ENCODE results near the gene FYCO1. TPM values are rescaled to one million over a fixed set of nuclear protein-coding genes. Genes with fewer than 3 reads are reported as not detected.

Gene FYCO1
- polyA plus RNA-seq, 1 donor (not counting 4 experiments of a cell fraction or from before 2014, with no cell fraction given) = 6.1 TPM

- Histone ChIP-seq H3K4me1 (ENCODE audit: control insufficient read depth, extremely low read depth, insufficient read depth, low read length) (no peaks in the 10 kb centered on the region), H3K4me3 (ENCODE audit: control insufficient read depth in 2 of 3, extremely low read depth in 1 of 3, insufficient read depth in 2 of 3, low read depth in 1 of 3, low read length in 3 of 3) (no peak overlapping the region), H3K27ac (ENCODE audit: control insufficient read depth, insufficient read depth, low read length) (no peak overlapping the region), H4K20me1 (ENCODE audit: control insufficient read depth, extremely low read depth, insufficient read depth, low read length) (no peaks in the 10 kb centered on the region), H3K79me2 (ENCODE audit: control insufficient read depth, insufficient read depth, low read length) (no peaks in the 10 kb centered on the region), H3K9me1 (ENCODE audit: control insufficient read depth, extremely low read depth, insufficient read depth, low read length) (no peaks in the 10 kb centered on the region), H3K9me3 (ENCODE audit: control insufficient read depth, low read depth, low read length) (no peaks in the 10 kb centered on the region), H3K9ac (ENCODE audit: control insufficient read depth, extremely low read depth, insufficient read depth, low read length) (no peak overlapping the region), H2AFZ (ENCODE audit: control insufficient read depth, low read length) (no peak overlapping the region), H3K27me3 (ENCODE audit: control insufficient read depth, extremely low read depth, insufficient read depth, low read length) (no peaks in the 10 kb centered on the region), H3K4me2 (ENCODE audit: control insufficient read depth, extremely low read depth, insufficient read depth, low read depth, low read length) (no peak overlapping the region), H3K36me3 (ENCODE audit: control insufficient read depth in 2 of 2, extremely low read depth in 1 of 2, insufficient read depth in 2 of 2, low read length in 2 of 2) (peaks cover 6 to 10% of the 10 kb centered on the region in 2 experiments)
- FAIRE-seq (no peak), DNase-seq (ENCODE audit: low read depth, low spot score) (no peak)
- dilution Hi-C loops (cut with MboI; ENCODE audit: extremely low pct_ligation_motif_present, low sequenced_read_pairs) = no loop called here
- TF ChIP-seq CTCF (optimal IDR thresholded peaks at IDR 0.05 in 1 of 3, IDR thresholded peaks at IDR 0.05 in 1 of 3, conservative IDR thresholded peaks at IDR 0.05 in 1 of 3; ENCODE audit: extremely low read depth in 1 of 3, insufficient read depth in 2 of 3, low read length in 3 of 3) (no peak), EZH2 (IDR thresholded peaks at IDR 0.05; ENCODE audit: low read length) (no peak)
These were observed 74.2 kb downstream of the FYCO1 start for GRCh38 chr3:45921158-45922038.

DNA sequence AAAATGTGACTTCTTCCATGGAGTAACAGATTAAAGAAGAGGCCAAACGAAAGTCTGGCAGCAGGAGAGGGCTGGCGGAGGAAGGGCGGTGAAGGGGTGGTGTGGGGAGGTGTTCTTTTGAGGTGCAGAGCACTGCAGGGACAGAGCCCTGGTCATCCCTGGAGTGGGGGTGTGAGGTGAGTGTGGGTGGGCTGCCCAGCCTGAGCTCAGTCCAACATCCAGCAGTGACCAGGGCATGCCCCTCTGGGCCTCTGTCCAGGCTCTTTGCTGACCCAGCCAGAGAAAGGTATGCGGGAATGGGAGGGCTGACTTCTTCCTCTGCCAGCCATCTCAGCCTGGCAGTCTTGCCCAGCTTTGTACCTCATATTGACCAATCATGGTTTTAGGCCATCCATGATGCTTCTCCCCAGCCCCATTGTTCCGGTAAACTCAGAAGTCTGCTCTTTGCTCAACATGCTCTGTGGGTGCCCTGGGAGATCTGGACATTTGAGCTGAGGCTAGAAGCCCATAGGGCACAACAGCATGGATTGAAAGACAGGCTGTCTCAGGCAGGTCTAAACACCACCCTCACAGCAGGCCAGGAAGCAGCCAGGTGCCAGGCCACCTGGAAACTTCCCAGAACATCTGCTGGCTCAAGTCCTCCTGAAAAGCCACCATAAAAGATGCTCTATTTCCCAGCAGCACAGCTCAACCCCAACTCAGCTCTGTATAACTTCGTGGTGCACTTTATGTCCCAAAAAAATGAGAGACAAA is 78.3 kb downstream of the FYCO1 start:
- Histone ChIP-seq H4K20me1 (ENCODE audit: control insufficient read depth, extremely low read depth, insufficient read depth, low read length) (no peaks in the 10 kb centered on the region), H3K4me2 (ENCODE audit: control insufficient read depth, extremely low read depth, insufficient read depth, low read depth, low read length) (no peak overlapping the region), H3K27ac (ENCODE audit: control insufficient read depth, insufficient read depth, low read length) (no peak overlapping the region), H3K9me3 (ENCODE audit: control insufficient read depth, low read depth, low read length) (no peaks in the 10 kb centered on the region), H2AFZ (ENCODE audit: control insufficient read depth, low read length) (no peak overlapping the region), H3K4me3 (ENCODE audit: control insufficient read depth in 2 of 3, extremely low read depth in 1 of 3, insufficient read depth in 2 of 3, low read depth in 1 of 3, low read length in 3 of 3) (no peak overlapping the region), H3K79me2 (ENCODE audit: control insufficient read depth, insufficient read depth, low read length) (no peaks in the 10 kb centered on the region), H3K27me3 (ENCODE audit: control insufficient read depth, extremely low read depth, insufficient read depth, low read length) (peaks cover 6% of the 10 kb centered on the region), H3K9me1 (ENCODE audit: control insufficient read depth, extremely low read depth, insufficient read depth, low read length) (no peaks in the 10 kb centered on the region), H3K36me3 (ENCODE audit: control insufficient read depth in 2 of 2, extremely low read depth in 1 of 2, insufficient read depth in 2 of 2, low read length in 2 of 2) (peaks cover 3 to 5% of the 10 kb centered on the region in 2 experiments), H3K4me1 (ENCODE audit: control insufficient read depth, extremely low read depth, insufficient read depth, low read length) (no peaks in the 10 kb centered on the region), H3K9ac (ENCODE audit: control insufficient read depth, extremely low read depth, insufficient read depth, low read length) (no peak overlapping the region)
- DNase-seq (ENCODE audit: low read depth, low spot score) (no peak), FAIRE-seq (no peak)
- dilution Hi-C loops (cut with MboI; ENCODE audit: extremely low pct_ligation_motif_present, low sequenced_read_pairs) = no loop called here
- TF ChIP-seq CTCF (optimal IDR thresholded peaks at IDR 0.05 in 1 of 3, IDR thresholded peaks at IDR 0.05 in 1 of 3, conservative IDR thresholded peaks at IDR 0.05 in 1 of 3; ENCODE audit: extremely low read depth in 1 of 3, insufficient read depth in 2 of 3, low read length in 3 of 3) (no peak), EZH2 (IDR thresholded peaks at IDR 0.05; ENCODE audit: low read length) (no peak)
